Measurements from ENCODE around the gene NT5C2. TPM values are rescaled to one million over a fixed set of nuclear protein-coding genes. Genes with fewer than 3 reads are reported as not detected.
A peak's percentile ranks its signal among the peaks of the same experiment; 100 is the strongest.

The NT5C2 gene
- total RNA-seq, 1 experiment from 2014 or later = 52.2 TPM

- Mint-ChIP-seq H3K36me3 (ENCODE audit: insufficient read depth, unreplicated experiment) (peaks cover 5% of the 10 kb centered on the region), H3K4me1 (ENCODE audit: insufficient read depth, unreplicated experiment) (peaks cover 10% of the 10 kb centered on the region), H3K27me3 (ENCODE audit: insufficient read depth, unreplicated experiment) (no peaks in the 10 kb centered on the region), H3K4me3 (ENCODE audit: unreplicated experiment) (no peak overlapping the region), H3K9me3 (ENCODE audit: unreplicated experiment) (no peaks in the 10 kb centered on the region), H3K27ac (ENCODE audit: low read depth, unreplicated experiment) (no peak overlapping the region)
- ChIA-PET POLR2A (interaction anchor here (0.6 kb wide), 1 partner anchor 11 kb away, joined by 4 read pairs; no protein-coding TSS in a partner anchor), CTCF (interaction anchor here (0.9 kb wide), 1 partner anchor 128 kb away, joined by 3 read pairs; the partner anchor contains the start of gene CNNM2)
- intact Hi-C loops (cut with micrococcal nuclease) = no loop called here
- no peak for DNase-seq (ENCODE audit: unreplicated experiment)
- TF ChIP-seq CTCF (IDR thresholded peaks at IDR 0.05; ENCODE audit: unreplicated experiment) = no peak
- no TSS peak for BruUV-seq (replicated peaks)
Observed at GRCh38 chr10:103045961-103046360, 147.1 kb downstream of the NT5C2 start.

DNA sequence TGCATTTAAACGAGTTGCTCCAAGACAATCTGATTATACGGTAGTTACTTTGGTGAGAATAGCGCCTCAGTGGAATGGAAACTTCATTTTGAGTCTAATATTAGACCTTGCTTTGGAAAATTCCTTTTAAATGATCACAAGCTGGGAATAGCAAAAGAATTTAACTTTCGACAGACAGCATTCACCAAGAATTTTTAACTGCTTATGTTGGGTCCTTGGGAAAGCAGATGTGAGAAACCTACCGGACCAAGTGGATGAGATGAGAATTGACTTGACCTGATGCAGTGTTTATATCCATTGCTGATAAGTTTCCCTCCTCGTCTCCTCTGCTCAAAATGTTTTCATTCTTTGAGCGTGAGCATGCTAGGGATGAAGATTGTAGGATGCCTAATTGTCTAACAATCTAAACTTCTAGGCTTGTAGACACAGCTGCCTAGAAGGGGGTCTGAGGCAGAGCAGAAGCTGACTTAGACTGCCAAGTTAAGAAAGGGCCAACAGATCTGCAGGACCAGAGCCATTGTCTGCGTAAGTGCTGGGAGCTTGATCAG lies 148.1 kb downstream of the NT5C2 start:
- no TSS peak for BruUV-seq (replicated peaks)
- H3K27ac Mint-ChIP-seq (ENCODE audit: low read depth, unreplicated experiment) = no peak overlapping the region
- TF ChIP-seq CTCF (IDR thresholded peaks at IDR 0.05; ENCODE audit: unreplicated experiment) = no peak
- CTCF ChIA-PET = interaction anchor here (0.9 kb wide), 1 partner anchor 127 kb away, joined by 3 read pairs; the partner anchor contains the start of gene CNNM2
- peaks cover 5% of the 10 kb centered on the region for H3K36me3 Mint-ChIP-seq (ENCODE audit: insufficient read depth, unreplicated experiment)
- H3K4me3 Mint-ChIP-seq (ENCODE audit: unreplicated experiment) = no peak overlapping the region
- no peaks in the 10 kb centered on the region for H3K9me3 Mint-ChIP-seq (ENCODE audit: unreplicated experiment)
- no peaks in the 10 kb centered on the region for H3K27me3 Mint-ChIP-seq (ENCODE audit: insufficient read depth, unreplicated experiment)
- POLR2A ChIA-PET = no interaction called here
- peaks cover 16% of the 10 kb centered on the region for H3K4me1 Mint-ChIP-seq (ENCODE audit: insufficient read depth, unreplicated experiment)
- no peak for DNase-seq (ENCODE audit: unreplicated experiment)
- intact Hi-C loops (cut with micrococcal nuclease) = no loop called here

DNA sequence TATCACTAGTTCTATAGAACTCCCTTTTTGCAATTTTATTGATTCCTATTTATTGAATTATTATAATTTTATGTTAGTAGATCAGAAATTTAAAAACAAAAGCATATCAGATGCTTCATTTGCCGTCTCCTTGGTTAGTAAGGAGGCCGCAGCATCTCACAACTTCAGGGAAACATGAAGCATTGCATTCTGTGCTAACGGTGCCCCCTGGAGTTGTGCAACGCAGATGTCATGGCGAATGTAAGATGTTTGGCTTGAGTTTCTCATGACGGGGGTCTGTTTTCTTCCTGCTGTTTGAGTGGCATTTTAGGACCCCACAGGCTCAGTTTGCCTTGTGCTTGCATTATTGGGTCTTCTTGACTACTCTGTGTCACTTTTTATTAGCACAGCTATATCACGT lies 150.2 kb downstream of the NT5C2 start:
- peaks cover 18% of the 10 kb centered on the region for H3K4me1 Mint-ChIP-seq (ENCODE audit: insufficient read depth, unreplicated experiment)
- ChIA-PET POLR2A (interaction anchor here (0.7 kb wide), 1 partner anchor 8 kb away, joined by 3 read pairs; no protein-coding TSS in a partner anchor), CTCF (interaction anchor here (0.6 kb wide), 1 partner anchor 96 kb away, joined by 8 read pairs; no protein-coding TSS in a partner anchor)
- peaks cover 5% of the 10 kb centered on the region for H3K36me3 Mint-ChIP-seq (ENCODE audit: insufficient read depth, unreplicated experiment)
- no peak for DNase-seq (ENCODE audit: unreplicated experiment)
- no peaks in the 10 kb centered on the region for H3K9me3 Mint-ChIP-seq (ENCODE audit: unreplicated experiment)
- no peak overlapping the region for H3K27ac Mint-ChIP-seq (ENCODE audit: low read depth, unreplicated experiment)
- no peaks in the 10 kb centered on the region for H3K27me3 Mint-ChIP-seq (ENCODE audit: insufficient read depth, unreplicated experiment)
- no peak overlapping the region for H3K4me3 Mint-ChIP-seq (ENCODE audit: unreplicated experiment)
- TF ChIP-seq CTCF (IDR thresholded peaks at IDR 0.05; ENCODE audit: unreplicated experiment) = no peak
- intact Hi-C loops (cut with micrococcal nuclease) = no loop called here
- BruUV-seq (replicated peaks) = no TSS peak

DNA sequence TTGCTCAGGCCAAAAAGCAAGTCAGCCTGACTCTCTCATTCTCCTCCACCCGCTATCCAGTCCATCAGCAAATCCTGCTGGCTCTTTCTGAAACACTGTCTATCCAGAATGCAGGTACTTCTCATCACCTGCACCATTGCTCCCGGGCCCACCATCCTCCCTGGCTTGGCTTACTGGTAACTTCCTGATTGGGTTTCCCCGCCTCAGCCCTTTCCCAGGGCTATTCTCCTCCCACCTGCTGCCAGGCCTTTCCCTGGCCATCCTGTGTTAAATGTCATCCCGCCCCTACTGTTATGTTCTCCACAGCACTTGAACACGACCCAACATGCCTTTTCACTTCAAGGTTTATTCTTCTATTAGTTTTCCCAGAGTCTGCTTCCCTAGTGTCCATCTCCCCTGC lies 150.9 kb downstream of the NT5C2 start:
- no peak overlapping the region for H3K4me3 Mint-ChIP-seq (ENCODE audit: unreplicated experiment)
- peak; percentile 15 for DNase-seq (ENCODE audit: unreplicated experiment)
- peaks cover 5% of the 10 kb centered on the region for H3K36me3 Mint-ChIP-seq (ENCODE audit: insufficient read depth, unreplicated experiment)
- intact Hi-C loops (cut with micrococcal nuclease) = no loop called here
- H3K27ac Mint-ChIP-seq (ENCODE audit: low read depth, unreplicated experiment) = peak overlapping the region; percentile 24
- no peak for TF ChIP-seq CTCF (IDR thresholded peaks at IDR 0.05; ENCODE audit: unreplicated experiment)
- no TSS peak for BruUV-seq (replicated peaks)
- ChIA-PET POLR2A (interaction anchor here (1.0 kb wide), 1 partner anchor 31 kb away, joined by 3 read pairs; no protein-coding TSS in a partner anchor), CTCF (no interaction called here)
- H3K27me3 Mint-ChIP-seq (ENCODE audit: insufficient read depth, unreplicated experiment) = no peaks in the 10 kb centered on the region
- peaks cover 18% of the 10 kb centered on the region for H3K4me1 Mint-ChIP-seq (ENCODE audit: insufficient read depth, unreplicated experiment)
- no peaks in the 10 kb centered on the region for H3K9me3 Mint-ChIP-seq (ENCODE audit: unreplicated experiment)
